Upper lobe of left lung (tissue), 4 donors: Measurements from ENCODE around the gene GRIN1.

Source experiments
- POLR2A ChIP-seq, 4 donors: fragments of 450-650 bp; IDR thresholded peaks; one replicate each; pipeline ENCODE4 v1.5.1; 2016 to 2017; ENCODE audit warnings: antibody characterized with exemption in 4 of 4, mild to moderate bottlenecking in 2 of 4
- TF ChIP-seq, protein P1 (sequence below), 6 experiments: fragments of 450-650 bp in 4 of 6; fragments of 200-600 bp in 2 of 6; sonication (generic) in 2 of 6; IDR thresholded peaks; one replicate each; pipeline ENCODE4 v1.5.1; 2016 to 2019; ENCODE audit warnings: antibody characterized with exemption in 6 of 6

DNA sequence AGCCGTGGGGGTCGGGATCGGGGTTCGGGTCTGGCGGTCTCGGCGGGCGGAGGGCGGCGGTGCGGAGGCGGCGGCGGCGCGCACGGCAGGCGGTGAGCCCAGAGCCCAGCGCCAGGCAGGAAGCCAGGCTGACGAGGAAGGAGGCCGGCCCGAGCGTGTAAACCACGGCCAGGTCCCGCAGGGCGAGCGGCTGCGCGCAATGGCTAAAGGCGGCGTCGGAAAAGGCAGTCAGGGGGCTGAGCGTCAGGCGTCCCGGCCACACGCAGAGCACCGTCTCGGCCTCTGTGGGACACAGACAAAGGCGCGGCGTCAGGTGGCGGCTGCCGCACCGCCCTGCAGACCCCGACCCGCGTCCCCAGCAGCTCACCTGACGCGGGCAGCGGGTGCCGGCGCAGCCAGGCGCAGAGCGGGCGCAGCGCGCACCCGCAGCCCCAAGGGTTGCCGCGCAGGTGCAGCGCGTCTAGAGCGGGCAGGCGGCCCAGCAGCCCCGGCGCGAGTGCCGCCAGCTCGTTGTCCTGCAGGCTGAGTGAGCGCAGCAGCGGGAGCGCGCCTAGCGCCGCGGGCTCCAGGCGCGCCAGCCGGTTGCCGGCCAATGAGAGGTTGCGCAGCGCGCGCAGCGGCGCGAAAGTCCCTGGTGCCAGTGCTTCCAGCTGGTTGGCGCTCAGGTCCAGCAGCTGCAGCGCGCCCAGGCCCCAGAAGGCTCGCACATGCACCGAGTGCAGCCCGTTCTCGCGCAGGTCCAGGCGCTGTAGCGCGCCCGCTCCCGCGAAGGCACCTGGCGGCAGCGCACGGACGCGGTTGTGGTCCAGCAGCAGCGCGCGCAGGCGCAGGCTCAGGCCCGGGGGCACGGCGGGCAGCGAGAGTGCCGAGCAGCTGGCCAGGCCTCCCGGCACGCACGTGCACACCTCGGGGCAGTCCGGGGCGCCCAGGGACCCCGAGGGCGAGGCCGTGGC lies 30.2 kb downstream of the GRIN1 start:
- no peak for TF ChIP-seq POLR2A (IDR thresholded peaks at IDR 0.05)
- TF ChIP-seq, protein P1, sequence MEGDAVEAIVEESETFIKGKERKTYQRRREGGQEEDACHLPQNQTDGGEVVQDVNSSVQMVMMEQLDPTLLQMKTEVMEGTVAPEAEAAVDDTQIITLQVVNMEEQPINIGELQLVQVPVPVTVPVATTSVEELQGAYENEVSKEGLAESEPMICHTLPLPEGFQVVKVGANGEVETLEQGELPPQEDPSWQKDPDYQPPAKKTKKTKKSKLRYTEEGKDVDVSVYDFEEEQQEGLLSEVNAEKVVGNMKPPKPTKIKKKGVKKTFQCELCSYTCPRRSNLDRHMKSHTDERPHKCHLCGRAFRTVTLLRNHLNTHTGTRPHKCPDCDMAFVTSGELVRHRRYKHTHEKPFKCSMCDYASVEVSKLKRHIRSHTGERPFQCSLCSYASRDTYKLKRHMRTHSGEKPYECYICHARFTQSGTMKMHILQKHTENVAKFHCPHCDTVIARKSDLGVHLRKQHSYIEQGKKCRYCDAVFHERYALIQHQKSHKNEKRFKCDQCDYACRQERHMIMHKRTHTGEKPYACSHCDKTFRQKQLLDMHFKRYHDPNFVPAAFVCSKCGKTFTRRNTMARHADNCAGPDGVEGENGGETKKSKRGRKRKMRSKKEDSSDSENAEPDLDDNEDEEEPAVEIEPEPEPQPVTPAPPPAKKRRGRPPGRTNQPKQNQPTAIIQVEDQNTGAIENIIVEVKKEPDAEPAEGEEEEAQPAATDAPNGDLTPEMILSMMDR (IDR thresholded peaks at IDR 0.05): no peak
